ENCODE results near the gene SKI. TPM values are rescaled to one million over a fixed set of nuclear protein-coding genes. Genes with fewer than 3 reads are reported as not detected.
A peak's percentile ranks its signal among the peaks of the same experiment; 100 is the strongest.

SKI gene
- total and polyA plus RNA-seq, 4 donors, result 17.1 to 90.7 (median 40.7) TPM

- DNase-seq (no peak), ATAC-seq (ENCODE audit: insufficient read depth, low FRiP score) (peak; percentile 8)
- peaks cover 22 to 79% (median 41%) of the 10 kb centered on the region in 5 donors for H3K4me1 ChIP-seq (ENCODE audit: control insufficient read depth in 5 of 5, insufficient read depth in 5 of 5, low read length in 5 of 5)
- H3K4me3 ChIP-seq, result no peak overlapping the region
- peak overlapping the region in 1 of 2 donors; percentile 38 for H3K9ac ChIP-seq (ENCODE audit: insufficient read depth in 1 of 2, low read length in 2 of 2)
- H3K27ac ChIP-seq (ENCODE audit: low read depth in 1 of 2, low read length in 1 of 2), result peak overlapping the region in 1 of 2 donors; percentile 81
- H3K27me3 ChIP-seq (ENCODE audit: control insufficient read depth in 3 of 3, insufficient read depth in 3 of 3, low read length in 2 of 3), result no peaks in the 10 kb centered on the region
- no peaks in the 10 kb centered on the region for H3K9me3 ChIP-seq (ENCODE audit: control insufficient read depth in 4 of 4, insufficient read depth in 3 of 4, low read length in 3 of 4)
- 13 to 15% methylated on average over 4 of the region's 4 CpGs for WGBS, 2 donors
- peaks cover 0 to 10% (median 0%) of the 10 kb centered on the region in 4 donors for H3K36me3 ChIP-seq (ENCODE audit: control insufficient read depth in 4 of 4, insufficient read depth in 4 of 4, low read length in 4 of 4)
- TF ChIP-seq, protein P1, sequence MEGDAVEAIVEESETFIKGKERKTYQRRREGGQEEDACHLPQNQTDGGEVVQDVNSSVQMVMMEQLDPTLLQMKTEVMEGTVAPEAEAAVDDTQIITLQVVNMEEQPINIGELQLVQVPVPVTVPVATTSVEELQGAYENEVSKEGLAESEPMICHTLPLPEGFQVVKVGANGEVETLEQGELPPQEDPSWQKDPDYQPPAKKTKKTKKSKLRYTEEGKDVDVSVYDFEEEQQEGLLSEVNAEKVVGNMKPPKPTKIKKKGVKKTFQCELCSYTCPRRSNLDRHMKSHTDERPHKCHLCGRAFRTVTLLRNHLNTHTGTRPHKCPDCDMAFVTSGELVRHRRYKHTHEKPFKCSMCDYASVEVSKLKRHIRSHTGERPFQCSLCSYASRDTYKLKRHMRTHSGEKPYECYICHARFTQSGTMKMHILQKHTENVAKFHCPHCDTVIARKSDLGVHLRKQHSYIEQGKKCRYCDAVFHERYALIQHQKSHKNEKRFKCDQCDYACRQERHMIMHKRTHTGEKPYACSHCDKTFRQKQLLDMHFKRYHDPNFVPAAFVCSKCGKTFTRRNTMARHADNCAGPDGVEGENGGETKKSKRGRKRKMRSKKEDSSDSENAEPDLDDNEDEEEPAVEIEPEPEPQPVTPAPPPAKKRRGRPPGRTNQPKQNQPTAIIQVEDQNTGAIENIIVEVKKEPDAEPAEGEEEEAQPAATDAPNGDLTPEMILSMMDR (IDR thresholded peaks at IDR 0.05; ENCODE audit: control extremely low read depth, extremely low read depth), result no peak
Measured at GRCh38 chr1:2234762-2235113, 6.6 kb downstream of the SKI start.

GRCh38 chr1:2235300-2235998 is 7.3 kb downstream of the SKI start:
- ATAC-seq (ENCODE audit: insufficient read depth, low FRiP score) (no peak), DNase-seq (no peak)
- H3K9ac ChIP-seq (ENCODE audit: insufficient read depth in 1 of 2, low read length in 2 of 2), result peak overlapping the region in 1 of 2 donors; percentile 38
- no peak overlapping the region for H3K4me3 ChIP-seq
- peak overlapping the region in 1 of 2 donors; percentile 85 for H3K27ac ChIP-seq (ENCODE audit: low read depth in 1 of 2, low read length in 1 of 2)
- H3K36me3 ChIP-seq (ENCODE audit: control insufficient read depth in 4 of 4, insufficient read depth in 4 of 4, low read length in 4 of 4), result peaks cover 0 to 9% (median 0%) of the 10 kb centered on the region in 4 donors
- no peaks in the 10 kb centered on the region for H3K9me3 ChIP-seq (ENCODE audit: control insufficient read depth in 4 of 4, insufficient read depth in 3 of 4, low read length in 3 of 4)
- H3K4me1 ChIP-seq (ENCODE audit: control insufficient read depth in 5 of 5, insufficient read depth in 5 of 5, low read length in 5 of 5), result peaks cover 25 to 81% (median 48%) of the 10 kb centered on the region in 5 donors
- TF ChIP-seq, protein P1 (IDR thresholded peaks at IDR 0.05; ENCODE audit: control extremely low read depth, extremely low read depth), result no peak
- H3K27me3 ChIP-seq (ENCODE audit: control insufficient read depth in 3 of 3, insufficient read depth in 3 of 3, low read length in 2 of 3), result no peaks in the 10 kb centered on the region
- 83 to 86% methylated on average over 22 of the region's 22 CpGs for WGBS, 2 donors

- H3K4me3 ChIP-seq, result no peak overlapping the region
- TF ChIP-seq, protein P1 (IDR thresholded peaks at IDR 0.05; ENCODE audit: control extremely low read depth, extremely low read depth), result no peak
- peaks cover 0 to 11% (median 4%) of the 10 kb centered on the region in 4 donors for H3K36me3 ChIP-seq (ENCODE audit: control insufficient read depth in 4 of 4, insufficient read depth in 4 of 4, low read length in 4 of 4)
- H3K27me3 ChIP-seq (ENCODE audit: control insufficient read depth in 3 of 3, insufficient read depth in 3 of 3, low read length in 2 of 3), result no peaks in the 10 kb centered on the region
- ATAC-seq (ENCODE audit: insufficient read depth, low FRiP score) (no peak), DNase-seq (no peak)
- H3K9ac ChIP-seq (ENCODE audit: insufficient read depth in 1 of 2, low read length in 2 of 2), result no peak overlapping the region
- peak overlapping the region in 1 of 2 donors; percentile 68 for H3K27ac ChIP-seq (ENCODE audit: low read depth in 1 of 2, low read length in 1 of 2)
- no peaks in the 10 kb centered on the region for H3K9me3 ChIP-seq (ENCODE audit: control insufficient read depth in 4 of 4, insufficient read depth in 3 of 4, low read length in 3 of 4)
- peaks cover 26 to 78% (median 56%) of the 10 kb centered on the region in 5 donors for H3K4me1 ChIP-seq (ENCODE audit: control insufficient read depth in 5 of 5, insufficient read depth in 5 of 5, low read length in 5 of 5)
- 65 to 71% methylated on average over 28 of the region's 28 CpGs for WGBS, 2 donors
Measured at GRCh38 chr1:2236695-2237677, 8.9 kb downstream of the SKI start.
